ENCODE data around the gene PCSK9. TPM values are rescaled to one million over a fixed set of nuclear protein-coding genes. Genes with fewer than 3 reads are reported as not detected.
"Not testable (repeated sequence)": the region's sequence is repeated elsewhere in the genome, so short reads cannot be mapped to it uniquely, and the experiment has no call there.

Gene PCSK9
- total and polyA plus RNA-seq, 5 donors = 0.05 TPM; not detected in 4

DNA sequence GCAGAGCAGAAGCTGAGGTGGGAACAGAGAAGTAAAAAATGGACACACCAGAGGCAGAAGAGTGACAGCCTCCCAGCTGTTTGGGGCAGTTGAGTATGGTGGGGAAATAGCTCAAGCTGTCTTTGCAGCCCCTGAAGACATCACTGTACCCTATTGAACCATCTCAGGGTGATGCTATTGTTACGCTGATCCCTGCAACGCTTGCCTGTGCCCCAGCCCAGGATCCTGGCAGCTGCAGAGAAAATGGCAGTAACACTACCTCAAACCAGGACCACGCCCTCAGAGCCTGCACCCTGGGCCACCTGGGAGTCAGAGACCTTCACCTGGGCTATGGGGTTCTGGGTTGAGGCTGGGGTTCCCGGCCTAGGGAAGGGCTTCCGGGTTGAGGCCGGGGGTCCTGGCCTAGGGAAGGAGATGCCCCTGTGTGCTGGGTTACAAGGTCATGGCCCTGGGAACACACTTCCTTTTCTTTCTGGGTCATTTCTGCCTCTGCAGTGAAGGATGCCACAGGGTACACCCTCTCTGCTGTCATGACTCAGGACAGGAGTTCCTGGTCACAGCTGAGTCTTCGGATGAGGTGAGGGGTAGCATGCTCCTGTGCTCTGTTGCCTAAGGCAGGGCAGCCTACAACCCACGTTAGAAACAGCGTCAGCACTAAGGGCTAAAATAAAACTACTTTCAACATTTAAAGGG is 29.0 kb upstream of the PCSK9 start:
- H3K4me3 ChIP-seq (ENCODE audit: low read length) = no peak overlapping the region
- ATAC-seq (no peak), DNase-seq (no peak)
- no peak overlapping the region for H3K27ac ChIP-seq (ENCODE audit: low read length)
- WGBS = 89% methylated on average over 9 of the region's 9 CpGs
- H3K4me1 ChIP-seq (ENCODE audit: control insufficient read depth, insufficient read depth, low read length) = no peaks in the 10 kb centered on the region
- H3K27me3 ChIP-seq (ENCODE audit: control insufficient read depth, insufficient read depth) = no peaks in the 10 kb centered on the region
- H3K9me3 ChIP-seq (ENCODE audit: control insufficient read depth, low read length) = no peaks in the 10 kb centered on the region
- intact Hi-C loops (cut with DNase I) = no loop called here

DNA sequence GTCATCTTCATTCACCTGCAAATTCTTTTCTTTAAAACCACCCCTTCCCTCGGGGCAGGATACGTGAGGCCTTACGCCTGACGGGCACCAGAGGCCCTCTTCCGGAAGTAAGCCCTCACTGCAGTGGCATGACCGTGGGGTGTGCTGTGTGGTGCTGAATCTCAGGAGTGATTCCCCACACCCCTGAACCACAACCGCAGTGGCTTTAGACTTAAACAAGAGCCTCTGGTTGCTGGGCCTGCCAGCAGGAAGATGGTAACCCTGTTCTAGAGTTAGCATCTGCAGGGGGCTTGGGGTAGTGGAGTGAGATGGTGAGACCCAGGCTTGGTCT is 28.5 kb upstream of the PCSK9 start:
- Histone ChIP-seq H3K9me3 (ENCODE audit: control insufficient read depth, low read length) (no peaks in the 10 kb centered on the region), H3K27ac (ENCODE audit: low read length) (no peak overlapping the region), H3K27me3 (ENCODE audit: control insufficient read depth, insufficient read depth) (no peaks in the 10 kb centered on the region), H3K4me3 (ENCODE audit: low read length) (no peak overlapping the region), H3K4me1 (ENCODE audit: control insufficient read depth, insufficient read depth, low read length) (no peaks in the 10 kb centered on the region)
- WGBS = 86% methylated on average over 7 of the region's 7 CpGs
- ATAC-seq = no peak
- intact Hi-C loops (cut with DNase I) = no loop called here
- no peak for DNase-seq

DNA sequence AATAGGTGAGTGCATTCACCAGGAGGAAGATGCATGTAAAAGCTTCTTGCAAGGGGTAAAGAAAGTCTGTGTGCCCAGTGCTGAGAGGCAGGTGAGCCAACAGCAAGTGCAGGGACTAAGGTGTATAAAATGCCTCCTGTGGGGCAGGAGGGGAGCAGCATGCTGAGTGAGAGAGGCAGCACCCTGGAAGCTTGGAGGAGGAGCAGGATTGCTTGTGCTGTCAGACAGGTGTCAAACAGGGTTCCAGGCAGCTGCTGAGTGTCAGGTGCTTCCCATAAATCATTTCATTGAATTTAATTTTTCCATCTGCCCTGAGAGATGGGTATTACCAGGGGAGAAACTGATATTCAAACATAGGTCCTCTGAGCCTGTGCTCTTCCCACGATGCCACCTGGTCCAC is 26.7 kb upstream of the PCSK9 start:
- WGBS = 91% methylated on average over 1 of the region's 1 CpG
- Histone ChIP-seq H3K4me3 (ENCODE audit: low read length) (no peak overlapping the region), H3K27me3 (ENCODE audit: control insufficient read depth, insufficient read depth) (no peaks in the 10 kb centered on the region), H3K9me3 (ENCODE audit: control insufficient read depth, low read length) (no peaks in the 10 kb centered on the region), H3K4me1 (ENCODE audit: control insufficient read depth, insufficient read depth, low read length) (no peaks in the 10 kb centered on the region), H3K27ac (ENCODE audit: low read length) (no peak overlapping the region)
- intact Hi-C loops (cut with DNase I) = no loop called here
- ATAC-seq (no peak), DNase-seq (no peak)

DNA sequence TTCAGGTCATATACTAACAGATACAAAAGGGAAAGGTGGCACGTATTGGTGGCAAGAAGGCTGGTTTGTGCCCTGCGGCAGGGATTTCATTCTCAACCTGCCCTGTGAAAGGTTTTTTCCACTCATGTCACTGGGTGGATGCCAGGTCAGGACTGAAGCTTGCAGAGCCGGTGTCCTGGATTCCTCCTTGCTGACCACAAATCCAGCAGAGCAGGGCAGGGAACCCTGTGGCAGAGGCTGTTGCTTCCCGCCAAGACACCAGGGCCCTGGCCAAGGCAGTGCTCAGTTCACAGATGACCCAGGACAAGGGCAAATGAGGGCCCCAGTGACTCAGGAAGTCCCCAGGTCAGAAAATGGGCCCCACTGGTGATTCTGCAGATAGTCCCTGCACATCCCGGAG is 24.2 kb upstream of the PCSK9 start:
- no peaks in the 10 kb centered on the region for H3K4me1 ChIP-seq (ENCODE audit: control insufficient read depth, insufficient read depth, low read length)
- intact Hi-C loops (cut with DNase I) = no loop called here
- no peak overlapping the region for H3K27ac ChIP-seq (ENCODE audit: low read length)
- no peak overlapping the region for H3K4me3 ChIP-seq (ENCODE audit: low read length)
- WGBS = 83% methylated on average over 5 of the region's 5 CpGs
- DNase-seq (no peak), ATAC-seq (no peak)
- no peaks in the 10 kb centered on the region for H3K27me3 ChIP-seq (ENCODE audit: control insufficient read depth, insufficient read depth)
- H3K9me3 ChIP-seq (ENCODE audit: control insufficient read depth, low read length) = no peaks in the 10 kb centered on the region

DNA sequence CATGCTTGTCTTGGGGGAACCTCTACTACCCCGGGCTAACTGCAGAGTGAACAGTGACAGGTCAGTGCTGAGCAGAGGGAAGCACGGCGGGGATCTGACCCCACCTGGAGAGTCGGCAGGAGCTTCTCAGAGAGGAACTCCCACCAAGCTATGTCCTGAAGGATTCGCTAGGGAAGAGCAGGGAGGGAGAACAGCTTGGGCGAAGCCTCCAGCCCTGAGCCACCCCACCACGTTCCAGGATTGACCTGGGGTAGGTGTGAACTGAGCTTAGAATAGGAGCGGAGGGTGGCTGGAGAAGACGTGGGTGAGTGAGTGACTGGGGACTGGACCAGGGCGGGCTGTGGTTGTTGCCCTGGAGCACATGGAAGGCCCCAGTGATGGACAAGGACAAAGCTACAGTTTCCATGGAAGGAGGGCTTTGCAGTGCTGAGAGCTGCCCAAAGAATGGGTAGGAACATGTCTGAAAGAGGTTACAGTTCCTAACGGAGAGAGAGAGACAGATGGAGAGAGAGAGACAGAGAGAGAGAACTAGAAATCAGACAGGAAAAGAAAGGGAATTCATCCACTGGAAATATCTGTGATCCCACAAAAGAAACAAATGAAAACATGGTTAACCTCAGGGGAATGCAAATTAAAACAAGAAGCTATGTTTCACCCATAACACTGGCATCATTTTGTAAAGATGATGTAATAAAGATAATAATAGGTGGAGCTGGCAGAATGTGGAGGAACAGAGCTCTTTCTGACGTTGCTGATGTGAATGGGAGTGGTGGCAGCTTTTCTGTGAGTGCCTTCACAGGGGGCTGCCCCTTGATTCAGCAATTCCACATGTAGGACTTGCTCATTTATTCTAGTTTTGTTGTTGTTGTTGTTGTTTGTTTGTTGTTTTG is 23.4 kb upstream of the PCSK9 start:
- no peaks in the 10 kb centered on the region for H3K27me3 ChIP-seq (ENCODE audit: control insufficient read depth, insufficient read depth)

DNA sequence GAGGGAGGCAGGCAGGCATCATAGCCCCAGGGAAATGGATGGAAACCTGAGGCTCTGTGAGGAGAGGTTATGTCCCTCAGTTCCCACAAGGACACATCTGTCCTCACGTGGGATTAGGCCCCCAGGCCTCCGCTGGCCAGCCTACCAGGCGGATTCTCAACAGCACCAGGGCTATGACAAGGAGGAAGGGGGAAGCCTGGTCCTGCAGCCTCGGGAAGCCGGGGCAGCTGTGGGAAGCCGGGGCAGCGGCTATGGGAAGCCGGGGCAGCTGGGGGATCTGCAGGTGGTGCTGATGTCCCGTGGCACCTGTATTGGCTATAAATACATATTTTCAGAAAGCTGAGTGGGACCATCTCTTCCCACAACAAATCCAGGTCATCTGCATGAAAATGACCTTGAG is 21.0 kb upstream of the PCSK9 start:
- WGBS = 83% methylated on average over 9 of the region's 9 CpGs
- H3K9me3 ChIP-seq (ENCODE audit: control insufficient read depth, low read length) = no peaks in the 10 kb centered on the region
- no peak overlapping the region for H3K4me3 ChIP-seq (ENCODE audit: low read length)
- no peaks in the 10 kb centered on the region for H3K4me1 ChIP-seq (ENCODE audit: control insufficient read depth, insufficient read depth, low read length)
- intact Hi-C loops (cut with DNase I) = no loop called here
- no peak overlapping the region for H3K27ac ChIP-seq (ENCODE audit: low read length)
- ATAC-seq (no peak), DNase-seq (no peak)
- no peaks in the 10 kb centered on the region for H3K27me3 ChIP-seq (ENCODE audit: control insufficient read depth, insufficient read depth)

More for the DNA sequence above, 23.4 kb upstream of the PCSK9 start:
- DNase-seq (no peak), ATAC-seq (no peak)
- Histone ChIP-seq H3K9me3 (ENCODE audit: control insufficient read depth, low read length) (no peaks in the 10 kb centered on the region), H3K4me3 (ENCODE audit: low read length) (no peak overlapping the region), H3K27ac (ENCODE audit: low read length) (no peak overlapping the region), H3K4me1 (ENCODE audit: control insufficient read depth, insufficient read depth, low read length) (no peaks in the 10 kb centered on the region)
- intact Hi-C loops (cut with DNase I) = no loop called here
- 63% methylated on average over 12 of the region's 12 CpGs for WGBS

DNA sequence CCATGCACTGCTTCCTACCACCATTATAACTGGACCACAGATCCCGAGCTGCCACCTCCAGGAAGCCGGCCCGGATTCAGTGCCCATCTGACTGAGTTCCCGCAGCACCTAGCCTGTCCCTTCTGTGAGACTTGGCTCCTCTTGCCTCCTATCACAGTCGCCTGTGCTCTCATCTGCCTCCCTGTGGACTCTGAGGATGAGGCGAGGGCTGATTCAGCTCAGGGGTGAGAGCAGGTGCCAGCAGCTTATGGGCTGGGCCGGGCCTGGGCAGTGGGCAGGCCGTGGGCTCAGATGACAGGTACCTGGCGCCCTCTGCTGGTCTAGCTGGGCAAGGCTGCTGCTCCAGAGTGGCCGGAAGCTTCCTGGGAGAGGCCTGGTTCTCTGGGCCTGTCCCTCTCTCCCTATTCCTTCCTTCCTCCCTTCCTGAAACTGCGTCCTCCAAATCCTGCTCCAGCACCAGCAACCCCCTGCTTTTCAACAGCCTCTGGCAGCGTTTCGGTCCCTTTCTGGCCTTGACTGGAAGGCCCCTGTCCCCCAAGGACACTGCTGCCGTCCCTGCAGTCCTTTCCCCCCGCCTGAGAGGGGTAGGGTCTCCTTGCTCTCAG is 17.3 kb upstream of the PCSK9 start:
- ATAC-seq (peak; percentile 97 to 98), DNase-seq (peak; percentile 78 to 90 (median 88))
- Histone ChIP-seq H3K4me1 (ENCODE audit: control insufficient read depth, insufficient read depth, low read length) (no peaks in the 10 kb centered on the region), H3K27me3 (ENCODE audit: control insufficient read depth, insufficient read depth) (no peaks in the 10 kb centered on the region), H3K4me3 (ENCODE audit: low read length) (no peak overlapping the region), H3K9me3 (ENCODE audit: control insufficient read depth, low read length) (no peaks in the 10 kb centered on the region), H3K27ac (ENCODE audit: low read length) (no peak overlapping the region)
- WGBS = 43% methylated on average over 15 of the region's 15 CpGs
- intact Hi-C loops (cut with DNase I) = loop anchor here in 1 of 4 donors (5.0 kb wide), 1 partner anchor 70 kb away; no protein-coding TSS in a partner anchor

DNA sequence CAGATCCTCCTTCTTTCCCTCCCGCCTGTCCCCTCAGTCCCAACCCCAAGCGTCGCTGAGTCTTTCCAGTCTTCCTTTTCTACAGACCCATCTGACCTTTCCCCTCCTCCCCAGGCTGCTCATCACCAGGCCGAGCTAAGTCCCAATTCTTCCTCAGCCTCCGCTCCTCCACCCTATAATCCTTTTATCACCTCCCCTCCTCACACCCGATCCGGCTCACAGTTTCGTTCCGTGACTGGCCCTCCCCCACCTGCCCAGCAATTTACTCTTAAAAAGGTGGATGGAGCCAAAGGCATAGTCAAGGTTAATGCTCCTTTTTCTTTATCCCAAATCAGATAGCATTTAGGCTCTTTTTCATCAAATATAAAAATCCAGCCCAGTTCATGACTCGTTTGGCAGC is 15.2 kb upstream of the PCSK9 start:
- DNase-seq; H3K9me3 ChIP-seq (ENCODE audit: control insufficient read depth, low read length); H3K27me3 ChIP-seq (ENCODE audit: control insufficient read depth, insufficient read depth); H3K4me3 ChIP-seq (ENCODE audit: low read length); H3K27ac ChIP-seq (ENCODE audit: low read length); H3K4me1 ChIP-seq (ENCODE audit: control insufficient read depth, insufficient read depth, low read length); ATAC-seq: not testable (repeated sequence)
- WGBS = 61% methylated on average over 9 of the region's 10 CpGs
- intact Hi-C loops (cut with DNase I) = loop anchor here in 1 of 4 donors (5.0 kb wide), 1 partner anchor 72 kb away; no protein-coding TSS in a partner anchor

DNA sequence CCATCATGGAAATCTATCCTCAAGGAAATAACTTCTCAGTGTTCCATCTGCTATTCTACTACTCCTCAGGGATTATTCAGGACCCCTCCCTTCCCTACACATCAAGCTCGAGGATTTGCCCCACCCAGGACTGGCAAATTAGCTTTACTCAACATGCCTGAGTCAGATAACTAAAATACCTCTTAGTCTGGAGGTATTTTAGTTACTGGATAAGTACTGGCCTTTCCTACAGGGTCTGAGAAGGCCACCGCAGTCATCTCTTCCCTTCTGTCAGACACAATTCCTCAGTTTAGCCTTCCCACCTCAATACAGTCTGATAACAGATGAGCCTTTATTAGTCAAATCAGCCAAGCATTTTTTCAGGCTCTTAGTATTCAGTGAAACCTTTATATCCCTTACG is 12.7 kb upstream of the PCSK9 start:
- H3K4me1 ChIP-seq (ENCODE audit: control insufficient read depth, insufficient read depth, low read length); H3K27ac ChIP-seq (ENCODE audit: low read length); DNase-seq; H3K27me3 ChIP-seq (ENCODE audit: control insufficient read depth, insufficient read depth); intact Hi-C loops (cut with DNase I); ATAC-seq; H3K4me3 ChIP-seq (ENCODE audit: low read length); H3K9me3 ChIP-seq (ENCODE audit: control insufficient read depth, low read length): not testable (repeated sequence)
- 78% methylated on average over 3 of the region's 3 CpGs for WGBS

DNA sequence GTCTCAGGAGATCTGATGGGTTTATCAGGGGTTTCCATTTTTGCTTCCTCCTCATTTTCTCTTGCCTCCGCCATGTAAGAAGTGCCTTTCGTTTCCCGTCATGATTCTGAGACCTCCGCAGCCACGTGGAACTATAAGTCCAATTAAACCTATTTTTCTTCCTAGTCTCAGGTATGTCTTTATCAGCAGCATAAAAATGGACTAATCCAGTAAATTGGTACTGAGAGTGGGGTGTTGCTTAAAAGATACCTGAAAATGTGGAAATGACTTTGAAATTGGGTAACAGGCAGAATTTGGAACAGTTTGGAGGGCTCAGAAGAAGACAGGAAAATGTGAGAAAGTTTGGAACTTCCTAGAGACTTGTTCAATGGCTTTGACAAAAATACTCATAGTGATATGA is 8.2 kb upstream of the PCSK9 start:
- ATAC-seq; DNase-seq; intact Hi-C loops (cut with DNase I); H3K27ac ChIP-seq (ENCODE audit: low read length); H3K4me3 ChIP-seq (ENCODE audit: low read length); H3K27me3 ChIP-seq (ENCODE audit: control insufficient read depth, insufficient read depth); H3K9me3 ChIP-seq (ENCODE audit: control insufficient read depth, low read length); H3K4me1 ChIP-seq (ENCODE audit: control insufficient read depth, insufficient read depth, low read length): not testable (repeated sequence)
- 97% methylated on average over 5 of the region's 5 CpGs for WGBS

DNA sequence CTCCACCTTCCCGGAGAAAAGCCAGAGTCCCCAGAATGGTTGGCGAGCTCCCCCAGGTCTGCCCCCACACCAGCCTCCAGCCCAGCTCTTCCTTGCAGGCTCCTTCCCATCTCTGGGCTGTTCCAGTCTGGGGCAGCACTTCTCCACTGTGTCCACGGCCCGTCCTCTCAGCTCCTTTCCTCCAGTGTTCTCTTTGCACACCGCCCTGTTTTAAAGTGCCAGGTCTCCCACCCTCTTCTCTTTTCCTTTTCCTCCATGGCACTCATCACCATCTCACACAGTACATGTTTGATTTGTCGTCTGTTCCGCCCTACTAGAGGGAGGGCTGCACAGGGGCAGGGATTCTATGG is 6.1 kb upstream of the PCSK9 start:
- no peak overlapping the region for H3K4me3 ChIP-seq (ENCODE audit: low read length)
- intact Hi-C loops (cut with DNase I) = no loop called here
- H3K9me3 ChIP-seq (ENCODE audit: control insufficient read depth, low read length) = no peaks in the 10 kb centered on the region
- DNase-seq = no peak
- H3K27me3 ChIP-seq (ENCODE audit: control insufficient read depth, insufficient read depth) = no peaks in the 10 kb centered on the region
- H3K4me1 ChIP-seq (ENCODE audit: control insufficient read depth, insufficient read depth, low read length) = no peaks in the 10 kb centered on the region
- 70% methylated on average over 7 of the region's 7 CpGs for WGBS
- ATAC-seq = no peak
- no peak overlapping the region for H3K27ac ChIP-seq (ENCODE audit: low read length)
